Transverse colon (tissue), 4 donors: ENCODE measurements around the gene MYL4.

Experiments
- EP300 ChIP-seq: sonication (generic); formaldehyde crosslinking; IDR thresholded peaks from one replicate; pipeline ENCODE4 v1.6.1; 2017; ENCODE audit warnings: antibody characterized with exemption, low read depth
- POLR2AphosphoS5 ChIP-seq, 3 donors: sonication (generic); formaldehyde crosslinking; IDR thresholded peaks; one replicate each; pipeline ENCODE4 v1.6.1; 2016; ENCODE audit warnings: antibody characterized with exemption in 3 of 3
- TF ChIP-seq, protein P1 (sequence below), 5 experiments: fragments of 200-600 bp in 3 of 5; fragments of 450-650 bp in 2 of 5; sonication (generic) in 3 of 5; IDR thresholded peaks; 1 replicate in 2 of 5; 2 replicates in 3 of 5; pipeline ENCODE4 v1.5.1; 2016 to 2017; ENCODE audit warnings: antibody characterized with exemption in 5 of 5, inconsistent platforms in 3 of 5, mild to moderate bottlenecking in 2 of 5, moderate library complexity in 1 of 5

DNA sequence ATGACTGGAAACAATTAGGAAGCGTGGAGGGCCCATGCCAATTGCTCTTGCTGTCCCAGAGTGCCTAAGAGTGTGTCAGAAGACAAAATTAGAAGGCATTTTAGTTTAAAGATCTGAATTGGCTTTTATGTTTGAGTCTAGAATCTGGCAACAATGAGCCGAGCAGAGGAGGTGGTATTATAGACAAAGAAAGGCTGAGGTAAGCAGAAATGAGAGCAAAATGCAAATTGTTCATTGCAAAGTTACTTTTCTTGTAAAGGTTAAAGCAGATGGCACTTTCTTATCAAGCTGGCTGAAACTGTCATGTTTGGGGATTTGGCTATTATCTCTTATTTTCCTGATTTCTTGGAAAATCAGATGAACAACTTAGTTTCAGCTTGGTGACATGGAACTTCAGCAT is 3.3 kb downstream of the MYL4 start:
- TF ChIP-seq, protein P1, sequence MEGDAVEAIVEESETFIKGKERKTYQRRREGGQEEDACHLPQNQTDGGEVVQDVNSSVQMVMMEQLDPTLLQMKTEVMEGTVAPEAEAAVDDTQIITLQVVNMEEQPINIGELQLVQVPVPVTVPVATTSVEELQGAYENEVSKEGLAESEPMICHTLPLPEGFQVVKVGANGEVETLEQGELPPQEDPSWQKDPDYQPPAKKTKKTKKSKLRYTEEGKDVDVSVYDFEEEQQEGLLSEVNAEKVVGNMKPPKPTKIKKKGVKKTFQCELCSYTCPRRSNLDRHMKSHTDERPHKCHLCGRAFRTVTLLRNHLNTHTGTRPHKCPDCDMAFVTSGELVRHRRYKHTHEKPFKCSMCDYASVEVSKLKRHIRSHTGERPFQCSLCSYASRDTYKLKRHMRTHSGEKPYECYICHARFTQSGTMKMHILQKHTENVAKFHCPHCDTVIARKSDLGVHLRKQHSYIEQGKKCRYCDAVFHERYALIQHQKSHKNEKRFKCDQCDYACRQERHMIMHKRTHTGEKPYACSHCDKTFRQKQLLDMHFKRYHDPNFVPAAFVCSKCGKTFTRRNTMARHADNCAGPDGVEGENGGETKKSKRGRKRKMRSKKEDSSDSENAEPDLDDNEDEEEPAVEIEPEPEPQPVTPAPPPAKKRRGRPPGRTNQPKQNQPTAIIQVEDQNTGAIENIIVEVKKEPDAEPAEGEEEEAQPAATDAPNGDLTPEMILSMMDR (IDR thresholded peaks at IDR 0.05), result no peak
- no peak for TF ChIP-seq POLR2AphosphoS5 (IDR thresholded peaks at IDR 0.05)
- TF ChIP-seq EP300, result no peak
